SK-N-SH (cell line): ENCODE measurements around the gene C1QC.

ENCODE experiments used
- CHD2 ChIP-seq: fragments of 150-350 bp; IDR thresholded peaks from 2 replicates; pipeline ENCODE4 v1.6.1; 2018; ENCODE audit warnings: low read length; ENCODE audit not compliant: partially characterized antibody
- ELF1 ChIP-seq: IDR thresholded peaks from 2 replicates; pipeline ENCODE4 v1.4.0; 2012
- EZH2phosphoT487 ChIP-seq: fragments of 200-600 bp; sonication (generic); IDR thresholded peaks from 2 replicates; pipeline ENCODE4 v1.6.1; 2017; ENCODE audit warnings: low read depth, mixed run types, mild to moderate bottlenecking, antibody characterized with exemption, moderate library complexity, borderline replicate concordance
- MEF2A ChIP-seq: IDR thresholded peaks from 2 replicates; pipeline ENCODE4 v1.4.0; 2012; ENCODE audit warnings: low read depth, borderline replicate concordance
- YY1 ChIP-seq: IDR thresholded peaks from 2 replicates; pipeline ENCODE4 v1.4.0; 2012; ENCODE audit warnings: low read depth, mild to moderate bottlenecking

GRCh38 chr1:22611530-22611947 is 31.9 kb upstream of the C1QC start:
- TF ChIP-seq MEF2A, result no peak
- TF ChIP-seq YY1, result no peak
- no peak for TF ChIP-seq ELF1
- no peak for TF ChIP-seq EZH2phosphoT487
- TF ChIP-seq CHD2, result no peak
